Fibroblast of skin of left quadriceps (primary cell): ENCODE results near the gene HIBADH.
"Not testable (repeated sequence)": the region's sequence is repeated elsewhere in the genome, so short reads cannot be mapped to it uniquely, and the experiment has no call there.

Experiments used
- DNase-seq, 2 experiments: peaks; one replicate each; pipeline ENCODE4 v3.0.0-alpha.2; 2013; ENCODE audit warnings: low read depth in 2 of 2

HIBADH gene

GRCh38 chr7:27678617-27679260 is 16.1 kb upstream of the HIBADH start:
- DNase-seq = no peak

- DNase-seq = peak; percentile 91 to 92
Measured at GRCh38 chr7:27677912-27678612, 15.4 kb upstream of the HIBADH start.

- not testable (repeated sequence) for DNase-seq
Measured at GRCh38 chr7:27674126-27674525, 11.4 kb upstream of the HIBADH start.

GRCh38 chr7:27671675-27672074 is 9.0 kb upstream of the HIBADH start:
- no peak for DNase-seq

GRCh38 chr7:27670676-27671075 is 8.0 kb upstream of the HIBADH start:
- DNase-seq = no peak

- DNase-seq = no peak
Measured at GRCh38 chr7:27670177-27670576, 7.5 kb upstream of the HIBADH start.

GRCh38 chr7:27665531-27665930 is 2.8 kb upstream of the HIBADH start:
- DNase-seq = no peak

GRCh38 chr7:27663989-27664331 is 1.3 kb upstream of the HIBADH start:
- DNase-seq = no peak

GRCh38 chr7:27661811-27662489 is 733 bp downstream of the HIBADH start:
- no peak for DNase-seq

- DNase-seq = no peak
Measured at GRCh38 chr7:27656724-27657123, 6.0 kb downstream of the HIBADH start.

GRCh38 chr7:27655184-27655583 is 7.5 kb downstream of the HIBADH start:
- DNase-seq = no peak

GRCh38 chr7:27652518-27652917 is 10.2 kb downstream of the HIBADH start:
- no peak for DNase-seq

GRCh38 chr7:27651702-27652101 is 11.0 kb downstream of the HIBADH start:
- no peak for DNase-seq

GRCh38 chr7:27650283-27650682 is 12.4 kb downstream of the HIBADH start:
- DNase-seq = no peak

GRCh38 chr7:27647489-27647888 is 15.2 kb downstream of the HIBADH start:
- no peak for DNase-seq

- DNase-seq = no peak
Measured at GRCh38 chr7:27647046-27647445, 15.6 kb downstream of the HIBADH start.

GRCh38 chr7:27642271-27642670 is 20.4 kb downstream of the HIBADH start:
- DNase-seq = no peak

GRCh38 chr7:27641581-27642230 is 21.0 kb downstream of the HIBADH start:
- no peak for DNase-seq

- DNase-seq = peak; percentile 39 to 40
Measured at GRCh38 chr7:27640884-27641574, 21.7 kb downstream of the HIBADH start.

- DNase-seq = no peak
Measured at GRCh38 chr7:27639851-27640250, 22.8 kb downstream of the HIBADH start.

GRCh38 chr7:27639048-27639447 is 23.6 kb downstream of the HIBADH start:
- DNase-seq = not testable (repeated sequence)
